ENCODE measurements around the gene TSHZ1.
"Not testable (repeated sequence)": the region's sequence is repeated elsewhere in the genome, so short reads cannot be mapped to it uniquely, and the experiment has no call there.

Gene TSHZ1

DNA sequence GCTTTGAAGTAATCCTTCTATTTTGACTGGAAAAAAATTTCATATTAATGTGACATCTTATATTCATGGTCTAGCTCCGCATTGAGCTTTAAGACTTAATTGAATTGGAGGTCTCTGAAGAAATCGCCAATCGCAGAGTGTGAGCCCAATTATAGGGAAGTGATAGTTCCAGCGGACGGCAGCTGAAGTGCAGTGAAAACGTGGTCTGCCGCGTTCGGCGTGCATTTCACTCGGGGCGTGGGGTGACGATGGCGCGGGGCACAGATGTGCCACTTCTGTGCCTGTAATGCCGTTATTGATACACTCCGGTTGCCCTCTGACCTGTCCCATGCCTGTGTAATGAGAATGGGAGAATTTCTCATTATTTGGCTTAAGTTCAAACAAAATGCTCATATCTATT lies 106.7 kb downstream of the TSHZ1 start:
- no peak for DNase-seq

DNA sequence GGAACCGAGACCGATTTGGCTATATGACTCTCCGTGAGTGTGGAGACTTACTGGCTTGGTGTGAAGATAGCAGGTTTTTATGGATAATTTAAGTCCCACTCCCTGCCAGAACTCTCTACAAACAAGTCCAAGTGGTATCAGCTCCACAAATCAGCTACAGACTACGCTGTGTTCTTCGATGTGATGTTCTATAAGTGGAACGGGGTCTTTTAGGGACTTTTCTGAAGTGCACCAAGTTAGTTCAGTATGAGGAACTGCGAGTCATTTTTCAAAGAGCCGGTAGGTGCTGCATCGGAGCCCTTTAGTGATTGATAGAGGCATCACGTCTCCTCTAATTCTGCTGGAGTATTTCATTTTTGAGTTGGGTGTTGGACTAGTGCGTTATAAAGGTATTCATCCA lies 107.1 kb downstream of the TSHZ1 start:
- DNase-seq: no peak

DNA sequence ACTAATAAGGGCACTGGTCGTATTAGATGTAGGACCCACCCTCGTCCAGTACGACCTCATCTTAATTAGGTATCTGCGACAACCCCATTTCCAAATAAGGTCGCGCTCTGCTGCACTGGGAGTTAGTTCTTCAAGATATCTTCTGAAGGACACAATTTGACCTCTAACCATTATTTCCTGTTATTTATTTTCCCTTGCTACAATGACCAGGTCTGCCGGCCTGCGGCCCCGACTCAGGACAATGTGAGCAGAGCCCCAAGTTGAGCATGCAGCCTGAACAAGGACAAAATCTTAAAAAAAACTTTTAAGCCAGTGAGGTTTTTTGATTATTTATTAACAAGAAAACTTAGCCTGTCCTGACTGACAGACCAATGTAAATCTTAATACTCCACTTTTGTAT lies 109.3 kb downstream of the TSHZ1 start:
- DNase-seq: no peak

DNA sequence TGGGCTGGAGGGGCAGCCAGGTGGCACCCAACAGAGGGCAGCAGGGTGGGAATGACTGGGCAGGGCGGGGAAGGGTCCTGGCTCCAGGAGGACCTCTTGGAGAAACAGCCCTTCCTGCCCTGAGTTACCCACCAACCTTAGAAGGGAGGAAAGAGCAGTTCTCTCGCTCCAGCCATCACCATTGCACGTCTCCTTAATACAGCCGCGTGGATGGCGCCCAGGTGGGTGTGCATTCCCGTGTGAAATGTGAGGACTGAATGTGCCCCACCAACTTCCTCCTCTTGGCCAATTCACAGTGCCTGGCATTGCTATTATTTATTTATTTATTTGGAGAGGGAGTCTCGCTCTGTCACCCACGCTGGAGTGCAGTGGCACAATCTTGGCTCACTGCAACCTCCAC lies 109.9 kb downstream of the TSHZ1 start:
- no peak for DNase-seq

DNA sequence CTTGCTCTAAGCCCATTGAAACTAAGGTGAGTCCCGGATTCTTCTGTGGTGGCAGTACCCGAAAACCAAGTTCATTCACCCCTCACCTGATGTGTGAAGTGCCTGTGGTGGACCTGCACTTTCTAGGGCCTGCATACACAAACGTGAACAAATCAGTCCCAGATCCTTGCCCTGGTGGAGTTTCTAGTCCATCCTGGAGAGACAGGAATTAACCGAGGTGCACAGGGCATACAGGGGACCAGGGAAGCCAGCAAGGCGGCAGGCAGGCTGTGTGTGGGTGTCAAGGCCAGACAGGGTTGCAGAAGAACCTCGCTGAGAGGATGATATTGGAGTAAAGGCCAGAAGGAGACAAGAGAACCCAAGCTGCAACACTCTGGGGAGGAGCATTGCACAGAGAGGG lies 110.8 kb downstream of the TSHZ1 start:
- DNase-seq: no peak

DNA sequence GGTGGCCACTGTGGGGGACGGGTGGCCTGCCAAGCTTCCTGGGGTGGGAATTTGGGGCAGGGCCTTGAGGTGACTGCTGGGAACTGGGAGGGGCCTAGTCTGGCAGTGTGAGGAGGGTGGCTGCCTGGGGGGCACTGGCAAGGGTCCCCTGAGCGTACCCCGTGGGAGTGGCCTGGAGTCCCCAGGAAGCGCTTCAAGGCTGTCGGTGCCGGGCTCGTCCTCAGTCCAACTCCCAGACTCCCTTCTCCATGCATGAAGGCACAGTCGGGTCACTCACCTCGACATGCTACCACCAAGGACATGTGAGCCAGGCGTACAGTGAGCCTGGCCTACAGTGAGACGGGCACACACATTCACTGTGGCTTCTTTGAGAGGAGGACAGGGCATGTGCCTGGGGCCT lies 111.6 kb downstream of the TSHZ1 start:
- no peak for DNase-seq

DNA sequence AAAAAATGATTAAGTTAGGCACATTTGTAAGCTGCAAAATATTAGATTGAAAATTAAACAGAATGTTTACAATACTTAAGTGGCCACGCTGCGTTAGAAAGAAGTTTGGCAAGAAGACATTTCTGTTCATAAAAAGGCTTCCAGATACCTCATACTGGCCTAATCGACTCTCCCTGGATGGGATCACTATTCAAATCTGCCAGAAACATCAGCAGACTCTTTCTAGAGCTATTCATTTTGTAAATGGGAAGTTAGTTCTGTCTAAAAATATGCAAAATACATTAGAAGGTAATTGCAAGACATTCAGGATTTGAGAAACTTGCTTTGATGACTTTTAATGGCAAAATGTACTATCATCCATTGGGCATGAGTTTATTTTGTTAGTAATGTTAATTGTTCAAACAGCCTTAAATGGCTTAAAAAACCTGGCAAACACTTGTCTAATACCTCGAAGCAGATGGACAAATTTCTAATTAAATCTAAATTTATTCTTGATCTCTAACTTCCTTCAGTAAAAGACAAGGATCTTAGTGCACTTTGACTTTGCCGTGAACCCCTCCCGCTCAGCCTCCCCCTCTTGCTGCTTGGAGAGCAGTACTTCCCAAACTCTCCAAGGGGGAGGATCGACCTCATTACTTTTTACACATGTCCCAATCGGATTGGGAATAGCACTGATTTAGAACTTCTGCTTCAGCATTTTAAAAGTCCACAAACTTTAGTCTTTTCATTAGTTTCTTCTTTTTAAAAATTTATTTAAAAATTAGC lies 113.4 kb downstream of the TSHZ1 start:
- no peak for DNase-seq

DNA sequence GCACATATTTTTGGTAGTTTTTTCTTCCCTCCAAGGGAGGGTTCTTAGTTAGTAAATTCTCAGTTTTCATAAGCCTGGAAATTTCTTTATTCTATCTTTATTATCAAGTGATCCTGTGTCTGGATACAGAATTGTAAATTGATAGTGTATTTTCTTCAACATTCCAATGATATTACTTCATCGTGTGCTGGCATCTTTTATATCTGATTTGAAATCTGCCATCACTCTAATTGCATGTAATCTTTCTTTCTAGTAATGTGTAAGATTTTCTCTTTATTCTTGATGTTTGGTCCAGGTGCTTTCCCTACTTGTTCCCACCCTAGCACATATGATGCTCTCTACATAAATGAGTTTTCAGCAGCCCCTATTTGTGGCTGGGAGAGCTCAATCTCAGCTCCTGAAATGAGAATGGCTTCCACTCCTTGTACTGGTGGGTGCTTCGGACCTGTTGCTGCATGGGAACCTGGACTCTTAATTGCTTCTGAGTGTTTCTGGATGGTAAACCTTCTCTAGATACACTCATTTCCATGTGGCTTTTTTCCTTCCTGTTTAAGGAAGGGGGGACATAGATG lies 114.2 kb downstream of the TSHZ1 start:
- no peak for DNase-seq

DNA sequence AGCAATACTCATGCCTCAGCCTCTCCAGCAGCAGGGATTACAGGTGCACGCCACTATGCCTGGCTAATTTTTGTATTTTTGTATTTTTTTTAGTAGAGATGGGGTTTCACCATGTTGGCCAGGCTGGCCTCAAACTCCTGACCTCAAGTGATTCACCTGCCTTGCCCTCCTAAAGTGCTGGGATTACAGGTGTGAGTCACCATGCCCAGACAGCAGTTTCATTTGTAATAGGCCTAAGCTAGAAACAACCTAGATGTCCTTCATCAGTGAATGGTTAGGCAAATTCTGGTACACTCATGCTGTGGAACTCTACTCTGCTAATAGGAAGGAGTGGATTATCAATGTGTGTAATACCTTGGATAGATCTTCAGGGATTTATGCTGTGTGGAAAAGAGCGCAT lies 119.2 kb downstream of the TSHZ1 start:
- DNase-seq: not testable (repeated sequence)

DNA sequence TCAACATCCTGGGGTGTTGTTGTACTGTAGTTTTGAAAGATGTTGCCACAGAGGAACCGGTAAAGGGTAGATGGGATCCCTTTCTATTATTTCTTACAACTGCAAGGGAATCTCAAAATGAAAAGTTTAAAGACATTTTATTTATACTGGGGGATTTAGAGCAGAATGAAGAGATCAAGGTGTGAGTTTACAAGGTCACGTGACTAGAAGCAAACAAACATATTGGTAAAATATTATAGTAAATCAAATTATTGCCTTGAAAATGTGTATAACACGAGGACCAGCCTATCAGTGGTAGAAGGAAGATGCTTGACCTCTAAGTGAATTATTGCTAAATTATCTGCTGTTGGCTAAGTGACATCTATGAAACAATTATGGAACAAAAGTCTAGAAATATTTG lies 119.7 kb downstream of the TSHZ1 start:
- no peak for DNase-seq

DNA sequence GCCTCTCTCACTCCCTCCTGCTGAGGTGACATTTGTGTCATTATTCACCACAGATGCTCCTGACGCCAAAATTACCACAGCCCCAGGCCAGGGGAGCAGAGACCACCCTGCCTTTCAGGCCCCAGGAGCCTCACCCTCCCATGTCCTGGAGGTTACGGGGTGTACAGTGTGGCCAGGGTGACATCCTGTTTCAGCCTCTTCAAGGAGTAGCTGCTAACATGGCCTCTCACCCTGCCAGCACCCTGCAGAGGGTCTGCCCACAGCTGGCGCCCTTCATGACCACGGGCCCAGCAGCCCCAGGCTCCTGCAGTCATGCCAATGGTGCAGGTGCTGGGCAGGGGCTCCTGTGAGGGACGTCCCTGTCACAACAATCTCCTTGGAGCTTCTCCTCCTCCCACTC lies 124.3 kb downstream of the TSHZ1 start:
- no peak for DNase-seq

DNA sequence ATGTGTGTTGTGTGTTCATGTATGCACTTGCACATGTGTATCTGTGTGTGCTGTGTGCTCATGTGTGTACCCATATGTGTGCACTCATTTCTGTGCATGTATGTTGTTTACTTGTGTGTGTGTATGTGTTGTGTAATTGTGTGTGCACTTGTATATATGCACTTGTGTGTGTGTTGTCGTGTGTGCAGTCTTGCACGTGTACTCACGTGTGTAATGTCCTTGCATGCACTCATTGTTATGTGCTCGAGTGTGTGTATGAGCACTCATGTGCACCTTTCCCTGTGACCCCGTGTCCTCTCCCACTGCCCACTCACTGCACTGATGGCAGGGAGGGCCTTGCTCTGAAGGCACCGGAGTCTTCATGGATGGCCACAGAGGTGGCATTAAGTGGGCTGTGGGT lies 124.9 kb downstream of the TSHZ1 start:
- no peak for DNase-seq

DNA sequence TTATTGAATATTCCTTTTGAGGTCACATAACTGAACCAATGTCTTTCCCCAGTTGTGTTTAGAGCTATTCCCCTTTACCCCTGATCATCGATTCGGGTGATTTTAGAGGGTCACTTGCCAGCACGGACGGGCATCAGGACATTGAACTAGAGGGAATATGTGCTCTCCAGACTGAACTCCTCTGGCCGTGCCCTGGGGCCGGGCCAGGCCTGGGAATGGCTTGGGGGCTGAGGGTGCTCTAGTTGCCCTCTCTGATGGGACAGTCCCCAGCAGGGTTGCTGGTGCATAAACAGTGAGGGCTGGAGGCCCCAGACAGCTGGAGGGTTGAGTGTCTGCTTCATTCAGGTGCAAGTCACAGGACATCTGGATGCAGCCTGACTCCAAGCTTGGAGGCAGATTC lies 126.2 kb downstream of the TSHZ1 start:
- no peak for DNase-seq

DNA sequence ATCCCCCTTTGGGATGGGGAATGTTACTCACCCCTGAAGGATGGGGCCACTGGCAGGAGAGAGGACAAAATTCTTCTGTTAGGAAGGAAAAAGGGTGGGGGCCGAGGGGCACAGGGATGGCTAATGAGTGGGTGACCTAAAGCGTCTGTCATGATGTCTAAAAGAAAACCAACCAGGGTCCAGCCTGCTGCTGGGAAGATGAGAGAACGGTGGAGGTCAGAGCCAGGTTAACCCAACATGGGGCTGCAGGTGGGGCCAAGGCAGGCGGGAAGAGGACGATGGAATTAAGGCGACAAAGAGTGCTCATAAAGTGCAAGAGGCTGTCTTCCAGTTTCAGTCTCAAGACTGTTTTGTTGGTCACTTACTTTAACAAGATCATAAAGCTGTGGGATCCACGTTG lies 126.8 kb downstream of the TSHZ1 start:
- DNase-seq: no peak

DNA sequence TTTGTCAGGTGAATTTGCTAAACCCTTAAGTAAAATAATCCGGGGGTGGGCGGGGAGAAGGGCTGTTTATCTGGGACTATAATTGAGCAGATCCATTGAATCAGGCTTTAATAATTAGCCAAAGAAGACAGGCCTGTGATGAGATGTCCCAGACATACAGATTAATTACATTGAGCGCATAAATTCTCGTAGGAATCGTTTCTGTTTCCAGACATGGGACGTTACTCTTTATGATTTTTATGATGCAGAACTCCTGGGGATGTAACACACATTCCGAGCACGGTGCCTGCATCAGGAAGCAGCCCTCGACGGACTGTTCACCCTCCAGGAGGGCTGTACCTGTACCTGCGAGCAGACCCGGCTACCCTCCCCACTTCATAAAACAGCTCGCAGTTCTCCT lies 128.0 kb downstream of the TSHZ1 start:
- DNase-seq: no peak
